ENCODE results near the gene U2SURP. TPM values are rescaled to one million over a fixed set of nuclear protein-coding genes. Genes with fewer than 3 reads are reported as not detected.

The U2SURP gene
- total RNA-seq: 19.0 and 26.9 TPM in 2 replicates

DNA sequence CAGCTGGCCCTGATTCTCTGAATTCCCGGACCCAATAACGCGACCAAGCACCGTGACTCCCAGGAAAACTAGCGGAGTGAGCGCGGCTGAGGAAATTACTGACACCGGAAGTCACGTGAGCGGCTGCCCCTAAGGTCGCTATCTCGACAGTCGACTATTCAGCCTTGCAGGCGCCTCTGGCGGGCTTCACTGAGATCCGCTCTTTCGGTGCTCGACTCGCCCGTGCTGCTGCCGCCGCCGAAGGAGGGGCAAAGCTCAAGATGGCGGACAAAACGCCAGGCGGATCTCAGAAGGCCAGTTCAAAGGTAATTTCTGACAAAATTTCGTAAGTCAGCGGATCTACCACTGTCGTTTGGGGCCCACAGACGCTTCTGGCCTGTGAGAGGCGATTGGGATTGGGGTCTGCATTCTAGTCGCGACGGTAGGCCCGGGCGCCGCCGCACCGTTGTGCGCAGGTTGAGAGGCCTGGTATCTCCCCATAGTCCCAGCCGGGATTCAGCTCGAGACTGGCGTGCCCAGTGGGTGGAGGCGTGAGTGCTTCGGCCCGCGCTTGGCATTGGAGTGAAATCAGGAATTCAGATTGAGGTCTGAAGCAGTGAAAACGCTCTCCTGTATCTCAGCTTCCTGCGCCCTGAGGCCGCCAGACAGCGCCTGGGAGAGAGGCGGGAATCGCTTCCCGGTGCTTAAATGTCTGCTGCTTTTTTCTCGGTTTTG, at the start of gene U2SURP:
Gene U2SURP (plus strand): TSS at position 202 of the 714 bp plus-strand sequence. CDS start 59 bp downstream, at position 261.

DNA sequence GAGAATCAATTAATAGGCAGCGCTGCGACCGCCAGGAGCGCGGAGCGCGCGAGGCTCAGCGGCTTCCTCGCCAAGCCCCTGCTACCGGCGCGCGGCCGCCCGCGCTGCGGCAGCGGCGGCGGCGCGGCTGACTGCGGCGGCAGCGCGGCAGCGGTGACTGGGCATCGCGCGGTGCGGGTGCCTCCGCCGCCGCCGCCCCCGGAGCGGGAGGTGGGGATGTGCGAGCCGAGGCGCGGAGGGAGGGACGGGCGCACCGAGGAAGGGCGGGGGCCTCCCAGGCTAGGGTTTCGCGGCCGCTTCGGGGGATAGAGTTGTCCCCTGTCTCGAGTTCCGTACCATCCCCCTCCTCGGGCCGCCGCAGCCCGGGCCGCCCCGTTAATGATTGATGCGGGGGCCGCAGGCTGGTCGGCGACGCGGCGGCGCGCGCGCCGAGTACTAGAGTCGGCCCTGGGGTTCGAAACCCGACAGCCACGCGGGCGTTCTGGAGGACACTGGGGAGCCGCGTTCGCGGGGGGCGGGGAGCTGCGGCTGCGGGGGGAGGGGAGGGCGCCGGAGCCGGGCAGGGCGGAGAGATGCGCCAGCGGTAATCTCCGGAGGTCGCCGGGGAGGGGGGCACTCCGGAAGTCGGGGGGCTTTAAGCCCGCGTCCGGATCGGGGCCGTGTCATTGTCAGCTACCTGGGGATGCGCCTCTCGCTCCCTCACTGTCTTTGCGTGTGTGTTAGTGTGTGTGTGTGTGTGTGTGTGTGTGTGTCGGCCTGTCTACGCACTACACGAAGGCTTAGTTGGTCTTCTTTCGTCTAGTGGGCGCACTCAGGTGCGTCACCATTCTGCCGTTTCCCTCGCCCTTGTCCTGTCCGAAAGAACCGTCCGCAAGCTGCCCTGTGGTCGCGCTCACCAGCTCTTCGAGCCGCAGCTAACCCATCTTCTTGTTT, 37.6 kb upstream of the U2SURP start, which contains the start of gene PAQR9:
Gene PAQR9 (minus strand): TSS at position 159 of the 933 bp plus-strand sequence. CDS start 338 bp downstream, outside the sequence.

Other genes with a start within 250 kb of the U2SURP start
- gene PCOLCE2, start 112.5 kb upstream of the U2SURP start, total RNA-seq: 38.1 and 44.8 TPM in 2 replicates
- not detected in 2 replicates for gene PAQR9, start 37.9 kb upstream of the U2SURP start, total RNA-seq
- 61.7 and 74.7 TPM in 2 replicates for gene CHST2, start 118.2 kb downstream of the U2SURP start, total RNA-seq